ENCODE measurements around the gene PLEKHA7.
"Not testable (repeated sequence)": the region's sequence is repeated elsewhere in the genome, so short reads cannot be mapped to it uniquely, and the experiment has no call there.

PLEKHA7 gene

DNA sequence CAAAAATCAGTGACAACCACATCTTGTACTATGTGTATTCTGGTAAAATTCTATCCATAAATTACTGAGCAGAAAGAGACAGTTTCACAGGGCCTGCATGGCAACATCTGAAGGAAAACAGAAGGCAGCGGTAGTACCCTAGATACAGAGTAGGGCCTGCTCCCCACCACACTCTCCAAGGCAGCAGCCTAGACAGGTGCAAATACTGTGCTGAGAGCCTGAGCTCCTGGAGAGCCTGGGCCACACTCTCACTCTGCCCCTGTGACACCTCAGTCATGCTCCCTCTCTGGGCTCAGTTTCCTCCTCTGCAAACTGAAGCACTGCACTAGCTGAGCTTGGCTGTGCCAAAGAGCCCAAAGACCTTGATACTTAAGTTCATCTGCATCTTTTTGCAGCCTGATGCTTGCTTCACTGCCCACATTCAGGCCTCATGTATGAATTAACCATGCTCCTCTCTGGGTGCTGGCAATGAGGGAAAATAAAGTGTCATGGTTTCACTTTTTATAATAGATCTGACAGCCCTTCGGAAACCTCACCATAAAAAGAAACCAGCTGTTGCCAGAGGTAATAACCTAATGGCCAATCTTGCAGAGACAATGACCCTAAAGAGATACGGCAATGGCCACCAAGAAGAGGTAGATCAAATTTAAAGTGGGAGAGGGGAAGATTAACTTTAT, 104.7 kb downstream of the PLEKHA7 start:
- Mint-ChIP-seq H3K36me3 (no peaks in the 10 kb centered on the region), H3K4me3 (no peak overlapping the region), H3K27me3 (no peaks in the 10 kb centered on the region), H3K27ac (peak overlapping the region; percentile 28), H3K4me1 (peaks cover 16% of the 10 kb centered on the region), H3K9me3 (no peaks in the 10 kb centered on the region)
- ATAC-seq (ENCODE audit: low read depth), result peak; percentile 32
- DNase-seq (ENCODE audit: low spot score in 2 of 2), result no peak

DNA sequence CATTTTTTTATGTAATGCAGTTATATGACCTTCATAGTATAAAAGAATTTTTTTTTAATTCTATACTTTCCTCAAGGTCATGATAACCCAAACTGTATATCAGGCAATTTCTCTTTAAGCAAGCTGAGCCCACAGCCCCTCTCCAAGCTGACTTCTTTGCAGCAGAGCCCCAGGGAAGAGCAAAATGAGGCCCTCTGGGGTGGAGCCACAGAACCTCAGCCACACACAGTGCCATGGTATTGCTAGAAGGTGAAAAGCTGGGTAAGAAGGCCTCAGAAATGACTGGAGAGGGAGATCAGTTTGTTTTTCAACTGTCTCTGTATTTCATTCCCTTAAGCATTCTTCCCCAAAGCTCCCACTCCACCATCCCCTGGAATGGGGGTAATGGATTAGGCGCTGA, 108.8 kb downstream of the PLEKHA7 start:
- DNase-seq (ENCODE audit: low spot score in 2 of 2) (no peak), ATAC-seq (ENCODE audit: low read depth) (no peak)
- Mint-ChIP-seq H3K36me3 (peaks cover 2% of the 10 kb centered on the region), H3K27ac (no peak overlapping the region), H3K27me3 (no peaks in the 10 kb centered on the region), H3K9me3 (no peaks in the 10 kb centered on the region), H3K4me3 (no peak overlapping the region), H3K4me1 (peaks cover 32% of the 10 kb centered on the region)

DNA sequence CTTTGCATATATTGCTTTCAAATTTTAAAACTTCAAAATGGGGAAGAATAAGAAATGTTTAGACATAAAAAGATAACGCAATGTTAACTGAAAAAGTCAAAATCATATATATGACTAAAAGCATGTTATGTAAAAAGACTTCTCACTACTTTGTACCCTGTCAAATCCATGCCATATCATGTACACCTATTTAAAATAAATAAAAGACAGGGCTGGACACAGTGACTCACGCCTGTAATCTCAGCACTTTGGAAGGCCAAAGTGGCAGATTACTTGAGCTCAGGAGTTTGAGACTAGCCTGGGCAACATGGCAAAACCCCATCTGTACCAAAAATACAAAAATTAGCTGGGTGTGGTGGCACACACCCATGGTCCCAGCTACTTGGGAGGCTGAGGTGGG, 109.5 kb downstream of the PLEKHA7 start:
- DNase-seq (ENCODE audit: low spot score in 2 of 2); H3K27ac Mint-ChIP-seq; ATAC-seq (ENCODE audit: low read depth); H3K36me3 Mint-ChIP-seq; H3K9me3 Mint-ChIP-seq; H3K4me3 Mint-ChIP-seq; H3K27me3 Mint-ChIP-seq: not testable (repeated sequence)
- H3K4me1 Mint-ChIP-seq, result peaks cover 31% of the 10 kb centered on the region

- H3K27me3 Mint-ChIP-seq, result no peaks in the 10 kb centered on the region
- H3K4me3 Mint-ChIP-seq, result peak overlapping the region; percentile 59
- peaks cover 31% of the 10 kb centered on the region for H3K4me1 Mint-ChIP-seq
- H3K27ac Mint-ChIP-seq, result peak overlapping the region; percentile 91
- H3K9me3 Mint-ChIP-seq, result no peaks in the 10 kb centered on the region
- ATAC-seq (ENCODE audit: low read depth) (peak; percentile 74), DNase-seq (ENCODE audit: low spot score in 2 of 2) (no peak)
- H3K36me3 Mint-ChIP-seq, result peaks cover 2% of the 10 kb centered on the region
These were observed 111.3 kb downstream of the PLEKHA7 start for GRCh38 chr11:16902781-16903378.

DNA sequence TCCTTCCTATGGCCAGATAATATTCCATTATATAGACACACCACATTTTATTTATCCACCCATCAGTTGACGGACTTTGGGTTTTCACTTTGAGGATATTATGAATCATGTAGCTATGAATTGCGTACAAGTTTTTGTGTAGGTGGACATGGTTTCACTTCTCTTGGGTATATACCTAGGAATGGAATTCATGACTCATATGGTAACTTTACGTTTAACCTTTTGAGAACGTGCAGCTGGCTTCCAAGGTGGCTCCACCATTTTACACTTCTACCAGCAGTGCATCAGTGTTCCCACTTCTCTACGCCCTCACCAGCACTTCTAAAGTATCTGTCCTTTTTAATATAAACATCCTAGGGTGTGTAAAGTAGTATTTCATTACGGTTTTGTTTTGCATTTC, 112.0 kb downstream of the PLEKHA7 start:
- no peaks in the 10 kb centered on the region for H3K27me3 Mint-ChIP-seq
- peaks cover 38% of the 10 kb centered on the region for H3K4me1 Mint-ChIP-seq
- DNase-seq (ENCODE audit: low spot score in 2 of 2) (no peak), ATAC-seq (ENCODE audit: low read depth) (peak; percentile 72)
- peak overlapping the region; percentile 91 for H3K27ac Mint-ChIP-seq
- H3K4me3 Mint-ChIP-seq, result peak overlapping the region; percentile 59
- H3K9me3 Mint-ChIP-seq, result no peaks in the 10 kb centered on the region
- peaks cover 2% of the 10 kb centered on the region for H3K36me3 Mint-ChIP-seq

DNA sequence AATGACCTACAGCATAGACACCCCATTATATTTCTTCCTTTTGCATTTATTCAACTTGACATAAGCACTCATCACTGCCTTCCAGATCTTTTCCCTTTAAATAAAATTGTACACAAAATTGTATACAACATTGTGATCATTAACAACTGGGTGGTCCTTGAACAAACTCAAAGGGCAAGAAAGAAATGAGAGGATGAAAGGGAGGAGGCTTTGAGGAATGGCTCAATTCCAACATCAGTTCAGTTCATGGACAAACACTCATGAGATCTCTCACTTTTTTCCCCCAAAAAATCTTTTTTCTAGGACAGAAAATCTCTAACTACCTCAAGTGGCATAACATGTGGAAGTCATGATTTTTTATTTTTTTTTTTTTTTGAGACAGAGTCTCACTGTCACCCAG, 113.7 kb downstream of the PLEKHA7 start:
- ATAC-seq (ENCODE audit: low read depth) (no peak), DNase-seq (ENCODE audit: low spot score in 2 of 2) (no peak)
- peaks cover 44% of the 10 kb centered on the region for H3K4me1 Mint-ChIP-seq
- no peak overlapping the region for H3K27ac Mint-ChIP-seq
- H3K27me3 Mint-ChIP-seq, result no peaks in the 10 kb centered on the region
- no peak overlapping the region for H3K4me3 Mint-ChIP-seq
- H3K9me3 Mint-ChIP-seq, result no peaks in the 10 kb centered on the region
- H3K36me3 Mint-ChIP-seq, result peaks cover 2% of the 10 kb centered on the region

DNA sequence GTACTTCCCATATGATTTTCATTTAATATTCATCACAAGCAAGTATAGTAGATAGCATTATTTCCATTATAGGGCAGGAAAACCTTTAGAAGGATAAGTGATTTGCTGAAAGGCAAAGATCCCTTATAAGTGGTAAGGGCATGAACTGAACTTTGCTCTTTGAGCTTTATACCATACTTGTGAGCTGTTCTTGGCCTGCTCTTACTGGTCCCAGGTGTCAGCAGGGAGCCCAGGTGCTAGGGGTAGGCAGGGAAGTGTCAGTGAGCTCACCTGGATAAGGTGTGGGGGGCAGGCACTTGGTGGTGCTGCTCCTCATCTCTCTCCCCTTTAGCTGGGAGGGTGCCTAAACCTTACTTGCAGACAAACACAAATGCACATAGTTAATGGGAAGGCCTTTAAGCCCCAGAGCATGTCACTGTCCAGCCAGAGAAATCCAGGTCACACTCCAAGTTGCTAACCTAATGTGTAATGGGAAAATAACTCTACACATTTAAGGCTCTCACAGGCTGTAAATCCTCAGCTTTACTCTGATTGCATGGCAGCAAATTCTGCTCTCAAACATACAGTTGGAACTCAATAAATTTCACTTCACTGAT, 114.4 kb downstream of the PLEKHA7 start:
- H3K4me1 Mint-ChIP-seq, result peaks cover 47% of the 10 kb centered on the region
- DNase-seq (ENCODE audit: low spot score in 2 of 2), result no peak
- H3K27me3 Mint-ChIP-seq, result no peaks in the 10 kb centered on the region
- H3K36me3 Mint-ChIP-seq, result peaks cover 2% of the 10 kb centered on the region
- no peaks in the 10 kb centered on the region for H3K9me3 Mint-ChIP-seq
- ATAC-seq (ENCODE audit: low read depth), result no peak
- no peak overlapping the region for H3K27ac Mint-ChIP-seq
- no peak overlapping the region for H3K4me3 Mint-ChIP-seq

- Mint-ChIP-seq H3K4me1 (peaks cover 40% of the 10 kb centered on the region), H3K27ac (no peak overlapping the region), H3K36me3 (peaks cover 2% of the 10 kb centered on the region), H3K4me3 (no peak overlapping the region), H3K9me3 (no peaks in the 10 kb centered on the region), H3K27me3 (no peaks in the 10 kb centered on the region)
- ATAC-seq (ENCODE audit: low read depth) (no peak), DNase-seq (ENCODE audit: low spot score in 2 of 2) (no peak)
These were observed 115.8 kb downstream of the PLEKHA7 start for GRCh38 chr11:16898274-16898985.

DNA sequence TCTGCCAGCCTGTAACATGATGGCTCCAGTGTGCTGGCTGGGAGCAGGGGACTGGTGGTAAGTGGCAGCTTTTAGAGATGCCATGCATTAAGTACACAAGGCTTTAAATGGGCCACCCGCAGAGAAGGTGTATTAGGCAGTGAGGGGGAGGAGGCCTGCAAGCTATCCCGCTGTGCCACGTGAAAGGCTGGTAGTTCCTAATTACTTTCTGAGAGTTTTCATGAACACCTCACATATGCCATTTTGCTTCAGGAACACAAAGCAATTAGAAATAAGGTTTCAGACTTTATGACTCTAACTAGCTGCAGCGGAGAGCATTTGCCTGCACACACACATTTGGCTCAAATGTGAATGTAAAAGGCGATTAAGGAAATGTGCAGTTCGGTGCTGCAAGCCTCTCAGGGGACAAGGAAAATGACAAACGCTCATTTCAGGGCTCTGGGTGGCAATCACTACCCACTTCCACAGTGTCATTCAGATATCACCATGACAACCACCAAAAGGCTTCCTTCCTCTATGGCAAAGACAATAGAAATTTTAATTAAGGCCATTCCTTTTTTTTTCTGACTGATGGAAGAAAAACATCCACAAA, 116.6 kb downstream of the PLEKHA7 start:
- ATAC-seq (ENCODE audit: low read depth) (peak; percentile 62), DNase-seq (ENCODE audit: low spot score in 2 of 2) (no peak)
- Mint-ChIP-seq H3K4me1 (peaks cover 31% of the 10 kb centered on the region), H3K9me3 (no peaks in the 10 kb centered on the region), H3K27me3 (no peaks in the 10 kb centered on the region), H3K36me3 (peaks cover 2% of the 10 kb centered on the region), H3K4me3 (no peak overlapping the region), H3K27ac (peak overlapping the region; percentile 63)

- ATAC-seq (ENCODE audit: low read depth) (no peak), DNase-seq (ENCODE audit: low spot score in 2 of 2) (no peak)
- Mint-ChIP-seq H3K4me1 (peaks cover 27% of the 10 kb centered on the region), H3K9me3 (no peaks in the 10 kb centered on the region), H3K36me3 (peaks cover 2% of the 10 kb centered on the region), H3K4me3 (no peak overlapping the region), H3K27ac (peak overlapping the region; percentile 63), H3K27me3 (no peaks in the 10 kb centered on the region)
These were observed 117.3 kb downstream of the PLEKHA7 start for GRCh38 chr11:16896729-16897469.

DNA sequence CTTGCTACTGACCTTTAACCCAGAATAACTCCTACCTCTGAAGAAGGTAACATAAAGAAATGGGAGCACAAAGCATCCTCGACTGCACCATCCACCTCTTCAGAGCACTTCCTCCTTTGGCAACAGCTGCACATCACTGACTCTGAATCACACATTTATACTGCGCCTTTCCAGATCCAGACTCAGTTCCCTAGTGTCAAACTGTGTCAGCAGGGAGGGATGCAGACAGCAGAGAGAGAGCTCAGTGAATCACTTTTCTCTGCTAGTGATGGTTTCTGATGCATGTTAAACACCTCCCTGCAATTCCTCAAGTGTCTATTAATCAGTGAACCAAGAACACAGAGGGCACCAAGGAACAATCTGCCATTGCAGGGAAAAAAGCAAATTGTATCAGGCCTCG, 118.9 kb downstream of the PLEKHA7 start:
- no peak for ATAC-seq (ENCODE audit: low read depth)
- no peak for DNase-seq (ENCODE audit: low spot score in 2 of 2)
- Mint-ChIP-seq H3K4me3 (no peak overlapping the region), H3K27me3 (no peaks in the 10 kb centered on the region), H3K4me1 (peaks cover 22% of the 10 kb centered on the region), H3K9me3 (no peaks in the 10 kb centered on the region), H3K36me3 (no peaks in the 10 kb centered on the region), H3K27ac (no peak overlapping the region)

GRCh38 chr11:16893456-16894066, 120.7 kb downstream of the PLEKHA7 start:
- no peak overlapping the region for H3K4me3 Mint-ChIP-seq
- peaks cover 20% of the 10 kb centered on the region for H3K4me1 Mint-ChIP-seq
- H3K9me3 Mint-ChIP-seq, result peaks cover 4% of the 10 kb centered on the region
- DNase-seq (ENCODE audit: low spot score in 2 of 2) (no peak), ATAC-seq (ENCODE audit: low read depth) (no peak)
- no peak overlapping the region for H3K27ac Mint-ChIP-seq
- H3K36me3 Mint-ChIP-seq, result peaks cover 4% of the 10 kb centered on the region
- no peaks in the 10 kb centered on the region for H3K27me3 Mint-ChIP-seq

DNA sequence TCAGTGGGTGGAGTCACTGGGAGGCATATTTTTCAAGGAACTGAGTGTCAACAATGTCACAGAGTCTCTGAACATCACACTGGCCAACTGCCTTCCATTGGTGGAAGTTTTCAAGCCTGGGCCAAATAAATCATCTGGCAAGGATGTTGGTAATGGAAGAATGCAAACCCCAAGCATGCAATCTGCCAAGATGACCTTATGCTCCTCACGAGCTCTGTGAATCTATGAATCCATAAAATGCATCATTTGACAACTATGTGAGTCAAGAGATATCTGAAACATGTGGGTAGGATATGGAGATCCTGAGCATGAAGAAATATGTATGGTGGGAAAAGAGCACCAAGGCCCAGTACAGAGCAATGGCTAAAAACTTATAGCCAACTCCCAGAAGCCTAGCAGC, 122.2 kb downstream of the PLEKHA7 start:
- H3K9me3 Mint-ChIP-seq, result peaks cover 4% of the 10 kb centered on the region
- H3K4me1 Mint-ChIP-seq, result peaks cover 9% of the 10 kb centered on the region
- H3K4me3 Mint-ChIP-seq, result no peak overlapping the region
- no peak overlapping the region for H3K27ac Mint-ChIP-seq
- no peak for ATAC-seq (ENCODE audit: low read depth)
- H3K36me3 Mint-ChIP-seq, result peaks cover 4% of the 10 kb centered on the region
- no peak for DNase-seq (ENCODE audit: low spot score in 2 of 2)
- H3K27me3 Mint-ChIP-seq, result no peaks in the 10 kb centered on the region

All from memory B cell (primary cell).